NCI-H748 (cell line): Measurements from ENCODE around the gene MAPRE2.

ENCODE experiments used
- DNase-seq: peaks from one replicate; lab custom pipeline; 2025; ENCODE audit not compliant: unreplicated experiment; lab: John Stamatoyannopoulos, UW

MAPRE2 gene

GRCh38 chr18:35032113-35032512 lies 9.1 kb upstream of the MAPRE2 start:
- no peak for DNase-seq

- DNase-seq: no peak
These were observed 3.2 kb upstream of the MAPRE2 start for GRCh38 chr18:35038029-35038428.

GRCh38 chr18:35038881-35039491 lies 2.2 kb upstream of the MAPRE2 start:
- no peak for DNase-seq

- DNase-seq: no peak
These were observed 600 bp upstream of the MAPRE2 start for GRCh38 chr18:35040638-35040987.

GRCh38 chr18:35041815-35042387 lies 688 bp downstream of the MAPRE2 start:
- DNase-seq: peak; percentile 70

- DNase-seq: no peak
These were observed 1.3 kb downstream of the MAPRE2 start for GRCh38 chr18:35042389-35043071.

GRCh38 chr18:35043207-35043606 lies 2.0 kb downstream of the MAPRE2 start:
- no peak for DNase-seq

GRCh38 chr18:35045121-35045520 lies 3.9 kb downstream of the MAPRE2 start:
- peak; percentile 47 for DNase-seq

- no peak for DNase-seq
These were observed 4.6 kb downstream of the MAPRE2 start for GRCh38 chr18:35045806-35046205.

- no peak for DNase-seq
These were observed 6.6 kb downstream of the MAPRE2 start for GRCh38 chr18:35047697-35048292.

- DNase-seq: no peak
These were observed 8.2 kb downstream of the MAPRE2 start for GRCh38 chr18:35049111-35050027.

- no peak for DNase-seq
These were observed 8.9 kb downstream of the MAPRE2 start for GRCh38 chr18:35050028-35050546.

- DNase-seq: no peak
These were observed 9.5 kb downstream of the MAPRE2 start for GRCh38 chr18:35050705-35051195.

GRCh38 chr18:35051641-35052377 lies 10.6 kb downstream of the MAPRE2 start:
- no peak for DNase-seq

- no peak for DNase-seq
These were observed 13.2 kb downstream of the MAPRE2 start for GRCh38 chr18:35054401-35054800.

GRCh38 chr18:35055105-35055504 lies 13.9 kb downstream of the MAPRE2 start:
- no peak for DNase-seq

- DNase-seq: no peak
These were observed 14.5 kb downstream of the MAPRE2 start for GRCh38 chr18:35055726-35056125.

GRCh38 chr18:35059280-35059927 lies 18.2 kb downstream of the MAPRE2 start:
- DNase-seq: peak; percentile 65

GRCh38 chr18:35060122-35060815 lies 19.1 kb downstream of the MAPRE2 start:
- DNase-seq: no peak
